Panc1 (cell line): ENCODE measurements around the gene ZNF428. TPM values are rescaled to one million over a fixed set of nuclear protein-coding genes. Genes with fewer than 3 reads are reported as not detected.

Experiments
- ATAC-seq: fragments of 200-7000 bp; cut with Tn5 transposase; 2 replicates; pipeline ENCODE4 v1.9.1; 2020; ENCODE audit warnings: mild to moderate bottlenecking, moderate library complexity
- BruUV-seq: library from RNA; stranded (reverse); fragments of 400-500 nt; replicated peaks from 2 replicates; lab custom pipeline; 2021; lab: Mats Ljungman, UMichigan
- CTCF ChIA-PET: fragments of 300-600 bp; sonication (Branson Sonifier 250); formaldehyde crosslinking; loops from one replicate; lab custom pipeline; 2022; ENCODE audit warnings: antibody characterized with exemption; lab: Charles Lee
- POLR2A ChIA-PET: fragments of 300-600 bp; sonication (Branson Sonifier 250); formaldehyde crosslinking; loops from one replicate; lab custom pipeline; 2022; ENCODE audit warnings: antibody characterized with exemption; lab: Charles Lee
- DNase-seq: peaks from one replicate; pipeline ENCODE4 v3.0.0-alpha.2; 2010; ENCODE audit warnings: low read depth, low spot score
- H3K27ac ChIP-seq: 2 replicates; pipeline ENCODE4 v1.5.1; 2011; ENCODE audit warnings: mild to moderate bottlenecking, low read length, inconsistent platforms
- H3K27me3 ChIP-seq: fragments of 200-500 bp; sonication (Bioruptor generic); 2 replicates; pipeline ENCODE4 v1.6.0; 2014; ENCODE audit warnings: low read length, inconsistent platforms; ENCODE audit not compliant: control insufficient read depth, insufficient read depth
- H3K36me3 ChIP-seq: fragments of 200-500 bp; sonication (Bioruptor generic); 2 replicates; pipeline ENCODE4 v1.5.1; 2014; ENCODE audit warnings: inconsistent platforms, mild to moderate bottlenecking, low read length, moderate library complexity; ENCODE audit not compliant: control insufficient read depth, insufficient read depth
- H3K4me1 ChIP-seq: 2 replicates; pipeline ENCODE4 v1.5.1; 2011; ENCODE audit warnings: inconsistent platforms, mild to moderate bottlenecking, low read length, moderate library complexity; ENCODE audit not compliant: control insufficient read depth, insufficient read depth
- H3K4me3 ChIP-seq, 2 experiments: 2 replicates each; pipeline ENCODE4 v1.5.1; 2011 to 2012; ENCODE audit warnings: low read depth in 2 of 2, low read length in 2 of 2, mild to moderate bottlenecking in 2 of 2, inconsistent platforms in 1 of 2, moderate library complexity in 1 of 2
- H3K9me3 ChIP-seq: fragments of 200-500 bp; sonication (Bioruptor generic); 2 replicates; pipeline ENCODE4 v1.5.1; 2014; ENCODE audit warnings: low read depth, mild to moderate bottlenecking, inconsistent platforms, low read length, moderate library complexity; ENCODE audit not compliant: control insufficient read depth, insufficient read depth
- CTCF ChIP-seq: fragments of 450-650 bp; IDR thresholded peaks from 2 replicates; pipeline ENCODE4 v1.5.1; 2017; ENCODE audit warnings: mild to moderate bottlenecking
- POLR2AphosphoS5 ChIP-seq: IDR thresholded peaks from 2 replicates; pipeline ENCODE4 v1.6.1; 2012; ENCODE audit warnings: mild to moderate bottlenecking, low read depth, low read length, moderate library complexity
- REST ChIP-seq, 2 experiments: IDR thresholded peaks; 2 replicates each; pipeline ENCODE4 v1.6.1; 2011 to 2012; ENCODE audit warnings: low read depth in 2 of 2, control low read depth in 1 of 2, low read length in 1 of 2, mild to moderate bottlenecking in 1 of 2, moderate library complexity in 1 of 2; ENCODE audit not compliant: insufficient read depth in 1 of 2
- SIN3A ChIP-seq: IDR thresholded peaks from 2 replicates; pipeline ENCODE4 v1.6.1; 2012; ENCODE audit warnings: low read depth, mild to moderate bottlenecking, low read length, moderate library complexity, borderline replicate concordance; ENCODE audit not compliant: insufficient read depth
- TCF7L2 ChIP-seq: IDR thresholded peaks from 2 replicates; pipeline ENCODE4 v1.6.1; 2011; ENCODE audit warnings: mild to moderate bottlenecking, low read depth, low read length, inconsistent platforms
- in situ Hi-C: cut with HindIII; loops from 2 replicates; pipeline ENCODE4 v1.10.0; 2016; ENCODE audit warnings: low sequenced_read_pairs, low pct_unique_long_range_greater_than_20kb
- intact Hi-C: fragments of 100-400 bp; cut with micrococcal nuclease; formaldehyde crosslinking; loops from one replicate; pipeline ENCODE4 v1.10.0; 2022; ENCODE audit not compliant: unreplicated experiment
- total RNA-seq: library from RNA; stranded (reverse); gene quantifications from one replicate; pipeline ENCODE4 v1.2.1, GENCODE V29; 2021; ENCODE audit not compliant: unreplicated experiment

Gene ZNF428
- total RNA-seq, 1 experiment from 2014 or later, result 45.6 TPM

GRCh38 chr19:43649514-43649913 is 30.1 kb upstream of the ZNF428 start:
- DNase-seq, result no peak
- no TSS peak for BruUV-seq
- no peak for TF ChIP-seq TCF7L2
- TF ChIP-seq CTCF, result no peak
- TF ChIP-seq SIN3A, result no peak
- TF ChIP-seq POLR2AphosphoS5, result no peak
- no peak for TF ChIP-seq REST (IDR thresholded peaks at IDR 0.05; ENCODE audit: insufficient read depth in 1 of 2, low read depth in 2 of 2, low read length in 1 of 2)
- H3K27ac ChIP-seq, result no peak overlapping the region
- intact Hi-C loops, result no loop called here
- CTCF ChIA-PET, result no interaction called here
- H3K9me3 ChIP-seq, result no peaks in the 10 kb centered on the region
- no peaks in the 10 kb centered on the region for H3K4me1 ChIP-seq
- H3K4me3 ChIP-seq, result no peak overlapping the region
- in situ Hi-C loops, result no loop called here
- no peaks in the 10 kb centered on the region for H3K36me3 ChIP-seq
- no peaks in the 10 kb centered on the region for H3K27me3 ChIP-seq
- POLR2A ChIA-PET, result no interaction called here
- ATAC-seq, result no peak

GRCh38 chr19:43648633-43649032 is 29.2 kb upstream of the ZNF428 start:
- no peak overlapping the region for H3K27ac ChIP-seq
- H3K4me3 ChIP-seq, result no peak overlapping the region
- H3K4me1 ChIP-seq, result no peaks in the 10 kb centered on the region
- no peak for ATAC-seq
- TF ChIP-seq POLR2AphosphoS5 (no peak), REST (IDR thresholded peaks at IDR 0.05; ENCODE audit: insufficient read depth in 1 of 2, low read depth in 2 of 2, low read length in 1 of 2) (no peak), CTCF (no peak), TCF7L2 (no peak), SIN3A (no peak)
- ChIA-PET CTCF (no interaction called here), POLR2A (no interaction called here)
- DNase-seq, result no peak
- in situ Hi-C loops (no loop called here), intact Hi-C loops (no loop called here)
- H3K36me3 ChIP-seq, result no peaks in the 10 kb centered on the region
- BruUV-seq, result no TSS peak
- H3K27me3 ChIP-seq, result no peaks in the 10 kb centered on the region
- no peaks in the 10 kb centered on the region for H3K9me3 ChIP-seq
